ENCODE measurements around the gene ABCB6.
"Not testable (repeated sequence)": the region's sequence is repeated elsewhere in the genome, so short reads cannot be mapped to it uniquely, and the experiment has no call there.

The ABCB6 gene

GRCh38 chr2:219206328-219207133 is 12.2 kb downstream of the ABCB6 start, which contains the start of gene ZFAND2B:
TSS of gene ZFAND2B (plus strand) at chr2:219206782. CDS start at chr2:219206988, 206 bp downstream.
- peak within 1 kb of the TSS; percentile 62 for H3K4me3 ChIP-seq (ENCODE audit: low read depth, low read length)
- TF ChIP-seq, protein P1, sequence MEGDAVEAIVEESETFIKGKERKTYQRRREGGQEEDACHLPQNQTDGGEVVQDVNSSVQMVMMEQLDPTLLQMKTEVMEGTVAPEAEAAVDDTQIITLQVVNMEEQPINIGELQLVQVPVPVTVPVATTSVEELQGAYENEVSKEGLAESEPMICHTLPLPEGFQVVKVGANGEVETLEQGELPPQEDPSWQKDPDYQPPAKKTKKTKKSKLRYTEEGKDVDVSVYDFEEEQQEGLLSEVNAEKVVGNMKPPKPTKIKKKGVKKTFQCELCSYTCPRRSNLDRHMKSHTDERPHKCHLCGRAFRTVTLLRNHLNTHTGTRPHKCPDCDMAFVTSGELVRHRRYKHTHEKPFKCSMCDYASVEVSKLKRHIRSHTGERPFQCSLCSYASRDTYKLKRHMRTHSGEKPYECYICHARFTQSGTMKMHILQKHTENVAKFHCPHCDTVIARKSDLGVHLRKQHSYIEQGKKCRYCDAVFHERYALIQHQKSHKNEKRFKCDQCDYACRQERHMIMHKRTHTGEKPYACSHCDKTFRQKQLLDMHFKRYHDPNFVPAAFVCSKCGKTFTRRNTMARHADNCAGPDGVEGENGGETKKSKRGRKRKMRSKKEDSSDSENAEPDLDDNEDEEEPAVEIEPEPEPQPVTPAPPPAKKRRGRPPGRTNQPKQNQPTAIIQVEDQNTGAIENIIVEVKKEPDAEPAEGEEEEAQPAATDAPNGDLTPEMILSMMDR (IDR thresholded peaks at IDR 0.05; ENCODE audit: borderline replicate concordance, insufficient read depth, low read depth, low read length): peak; percentile 12; the same call in 1 of the 2 replicates

DNA sequence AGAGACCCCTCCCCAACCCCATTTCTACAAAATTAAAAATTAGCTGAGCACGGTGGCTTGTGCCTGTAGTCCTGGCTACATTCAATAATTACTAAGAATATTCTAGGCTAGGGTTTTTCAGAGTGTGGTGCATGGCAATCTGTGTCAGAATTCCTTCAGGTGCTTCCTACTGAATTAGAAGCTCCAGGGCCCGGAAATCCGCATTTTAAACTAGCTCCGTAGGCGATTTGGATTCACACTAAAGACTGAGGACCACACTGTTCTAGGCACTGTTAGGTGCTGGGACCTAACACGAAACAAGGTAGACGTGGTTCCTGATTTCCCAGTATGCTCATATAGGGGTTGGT is 12.8 kb downstream of the ABCB6 start:
- H3K4me3 ChIP-seq (ENCODE audit: low read depth, low read length): peak overlapping the region; percentile 62
- TF ChIP-seq, protein P1 (IDR thresholded peaks at IDR 0.05; ENCODE audit: borderline replicate concordance, insufficient read depth, low read depth, low read length): no peak

DNA sequence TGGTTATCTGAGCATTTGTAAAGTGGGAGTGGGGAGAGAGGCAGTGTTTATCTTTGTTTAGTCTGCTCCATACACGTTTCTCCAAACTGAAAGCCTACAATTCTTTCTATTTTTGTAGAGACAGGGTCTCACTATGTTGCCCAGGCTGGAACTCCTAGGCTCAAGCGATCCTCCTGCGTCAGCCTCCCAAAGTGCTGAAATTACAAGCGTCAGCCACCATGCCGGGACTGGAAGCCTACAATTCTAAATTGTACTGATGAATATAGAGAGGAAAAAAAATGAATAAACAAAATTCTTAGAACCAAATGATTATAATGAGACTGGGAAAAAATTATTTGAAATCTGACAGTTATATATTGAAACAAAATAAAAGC is 13.6 kb downstream of the ABCB6 start:
- H3K4me3 ChIP-seq (ENCODE audit: low read depth, low read length): no peak overlapping the region
- TF ChIP-seq, protein P1 (IDR thresholded peaks at IDR 0.05; ENCODE audit: borderline replicate concordance, insufficient read depth, low read depth, low read length): no peak

DNA sequence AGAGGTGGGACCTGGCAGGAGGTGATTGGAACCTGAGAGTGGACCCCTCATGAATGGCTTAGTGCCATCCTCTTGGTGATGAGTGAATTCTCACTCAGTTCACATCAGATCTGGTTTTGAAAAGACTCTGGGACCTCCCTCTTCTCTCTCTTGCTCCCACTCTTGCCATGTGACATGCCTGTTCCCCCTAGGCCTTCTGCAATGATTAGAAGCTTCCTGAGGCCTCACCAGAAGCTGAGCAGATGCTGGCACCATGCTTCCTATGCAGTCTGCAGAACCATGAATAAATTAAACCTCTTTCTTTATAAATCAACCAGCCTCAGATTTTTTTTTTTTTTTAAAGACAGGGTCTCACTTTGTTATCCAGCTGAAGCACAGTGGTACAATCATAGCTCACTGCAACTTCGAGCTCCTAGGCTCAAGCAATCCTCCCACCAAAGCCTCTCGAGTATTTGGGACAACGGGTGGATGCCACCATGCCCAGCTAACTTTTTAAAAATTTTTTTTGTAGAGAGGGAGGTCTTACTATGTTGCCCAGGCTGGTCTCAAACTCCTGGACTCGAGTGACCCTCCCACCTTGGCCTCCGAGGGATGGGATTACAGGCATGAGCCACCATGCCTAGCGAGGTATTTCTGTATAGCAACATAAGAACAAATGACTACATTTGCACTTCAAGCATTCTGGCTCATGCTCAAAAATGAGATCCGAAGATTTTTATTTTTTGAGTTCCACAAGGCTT is 14.2 kb downstream of the ABCB6 start:
- TF ChIP-seq, protein P1 (IDR thresholded peaks at IDR 0.05; ENCODE audit: borderline replicate concordance, insufficient read depth, low read depth, low read length): no peak
- no peak overlapping the region for H3K4me3 ChIP-seq (ENCODE audit: low read depth, low read length)

DNA sequence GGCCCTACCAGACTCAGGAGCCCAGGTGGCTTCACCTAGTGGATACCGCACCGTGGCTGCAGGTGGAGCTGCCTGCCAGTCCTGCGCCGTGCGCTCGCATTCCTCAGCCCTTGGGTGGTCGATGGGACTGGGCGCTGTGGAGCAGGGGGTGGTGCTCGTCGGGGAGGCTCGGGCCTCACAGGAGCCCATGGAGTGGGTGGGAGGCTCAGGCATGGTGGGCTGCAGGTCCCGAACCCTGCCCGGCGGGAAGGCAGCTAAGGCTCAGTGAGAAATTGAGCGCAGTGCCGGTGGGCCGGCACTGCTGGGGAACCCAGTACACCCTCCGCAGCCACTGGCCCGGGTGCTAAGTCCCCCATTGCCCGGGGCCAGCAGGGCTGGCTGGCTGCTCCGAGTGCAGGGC is 17.4 kb downstream of the ABCB6 start:
- not testable (repeated sequence) for H3K4me3 ChIP-seq (ENCODE audit: low read depth, low read length)

DNA sequence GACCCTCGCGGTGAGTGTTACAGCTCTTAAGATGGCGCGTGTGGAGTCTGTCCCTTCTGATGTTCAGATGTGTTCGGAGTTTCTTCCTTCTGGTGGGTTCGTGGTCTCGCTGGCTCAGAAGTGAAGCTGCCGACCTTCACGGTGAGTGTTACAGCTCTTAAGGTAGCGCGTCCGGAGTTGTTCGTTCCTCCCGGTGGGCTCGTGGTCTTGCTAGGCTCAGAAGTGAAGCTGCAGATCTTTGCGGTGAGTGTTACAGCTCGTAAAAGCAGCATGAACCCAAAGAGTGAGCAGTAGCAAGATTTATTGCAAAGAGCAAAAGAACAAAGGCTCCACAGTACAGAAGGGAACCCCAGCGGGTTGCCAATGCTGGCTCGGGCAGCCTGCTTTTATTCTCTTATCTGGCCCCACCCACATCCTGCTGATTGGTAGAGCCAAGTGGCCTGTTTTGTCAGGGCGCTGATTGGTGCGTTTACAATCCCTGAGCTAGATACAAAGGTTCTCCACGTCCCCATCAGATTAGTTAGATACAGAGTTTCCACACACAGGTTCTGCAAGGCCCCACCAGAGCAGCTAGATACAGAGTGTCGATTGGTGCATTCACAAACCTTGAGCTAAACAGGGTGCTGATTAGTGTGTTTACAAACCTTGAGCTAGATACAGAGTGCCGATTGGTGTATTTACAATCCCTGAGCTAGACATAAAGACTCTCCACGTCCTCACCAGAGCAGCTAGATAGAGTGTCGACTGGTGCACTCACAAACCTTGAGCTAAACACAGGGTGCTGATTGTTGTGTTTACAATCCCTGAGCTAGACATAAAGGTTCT is 18.0 kb downstream of the ABCB6 start:
- H3K4me3 ChIP-seq (ENCODE audit: low read depth, low read length): not testable (repeated sequence)

DNA sequence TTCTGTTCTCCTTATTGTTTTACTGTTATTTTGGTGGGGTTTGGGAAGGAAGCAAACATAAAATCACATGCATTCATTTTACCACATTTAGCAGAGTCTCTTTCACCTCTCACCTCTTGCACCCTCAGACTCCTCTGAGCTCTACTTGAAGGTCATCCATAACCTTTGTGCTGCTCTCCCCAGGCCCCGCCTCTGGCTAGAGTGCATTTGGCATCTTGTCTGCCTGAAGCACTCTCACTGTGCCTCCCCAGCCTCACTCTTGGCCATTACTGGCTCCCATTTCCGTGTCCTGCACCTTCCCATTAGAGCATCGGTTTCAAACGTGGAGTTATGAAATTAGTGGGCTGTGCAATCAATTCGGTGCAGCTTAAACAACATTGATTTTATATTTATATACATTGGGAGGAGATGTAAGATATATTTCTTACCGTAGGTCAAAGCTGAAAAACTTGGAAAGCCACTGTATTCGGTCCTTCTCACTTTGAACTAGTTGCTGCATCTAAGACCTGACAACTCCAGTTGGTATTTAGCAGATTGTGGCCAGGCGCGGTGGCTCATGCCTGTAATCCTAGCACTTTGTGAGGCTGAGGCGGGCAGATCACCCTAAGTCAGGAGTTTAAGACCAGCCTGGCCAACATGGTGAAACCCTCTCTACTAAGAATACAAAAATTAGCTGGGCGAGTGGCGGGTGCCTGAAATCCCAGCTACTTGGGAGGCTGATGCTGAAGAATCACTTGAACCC is 19.1 kb downstream of the ABCB6 start:
- H3K4me3 ChIP-seq (ENCODE audit: low read depth, low read length): no peak overlapping the region
- TF ChIP-seq, protein P1 (IDR thresholded peaks at IDR 0.05; ENCODE audit: borderline replicate concordance, insufficient read depth, low read depth, low read length): no peak
